H1 (cell line): ENCODE measurements around the gene DLGAP5.

Source experiments
- ATF3 ChIP-seq: IDR thresholded peaks from 2 replicates; pipeline ENCODE4 v1.6.1; 2011; ENCODE audit warnings: low read depth, mild to moderate bottlenecking, low read length; ENCODE audit not compliant: insufficient read depth
- BACH1 ChIP-seq: IDR thresholded peaks from 2 replicates; pipeline ENCODE4 v1.6.1; 2012; ENCODE audit warnings: low read length, improper control_type of control experiment
- CHD1 ChIP-seq: IDR thresholded peaks from 2 replicates; pipeline ENCODE4 v1.6.1; 2012; ENCODE audit warnings: low read depth, low read length, improper control_type of control experiment
- CREB1 ChIP-seq: IDR thresholded peaks from 2 replicates; pipeline ENCODE4 v1.6.1; 2012; ENCODE audit warnings: inconsistent platforms
- EP300 ChIP-seq, 2 experiments: IDR thresholded peaks; 1 replicate in 1 of 2; 2 replicates in 1 of 2; pipeline ENCODE4 v1.6.1; 2011 to 2012; ENCODE audit warnings: low read depth in 2 of 2, low read length in 2 of 2, mild to moderate bottlenecking in 2 of 2, borderline replicate concordance in 1 of 2, inconsistent platforms in 1 of 2, moderate library complexity in 1 of 2
- EZH2 ChIP-seq: fragments of 200-600 bp; sonication (generic); IDR thresholded peaks from 2 replicates; pipeline ENCODE4 v1.7.1; 2012; ENCODE audit warnings: low read depth, mild to moderate bottlenecking, moderate library complexity, low read length, inconsistent platforms; ENCODE audit not compliant: severe bottlenecking
- MAX ChIP-seq: IDR thresholded peaks from 2 replicates; pipeline ENCODE4 v1.6.1; 2012; ENCODE audit warnings: inconsistent platforms
- NRF1 ChIP-seq: IDR thresholded peaks from 2 replicates; pipeline ENCODE4 v1.6.1; 2011; ENCODE audit warnings: mild to moderate bottlenecking, low read depth, low read length, improper control_type of control experiment
- POLR2A ChIP-seq, 2 experiments: IDR thresholded peaks; 1 replicate in 1 of 2; 2 replicates in 1 of 2; pipeline ENCODE4 v1.6.1; 2011; ENCODE audit warnings: low read depth in 2 of 2, low read length in 2 of 2, mild to moderate bottlenecking in 2 of 2; ENCODE audit errors: control extremely low read depth in 1 of 2
- TBP ChIP-seq: IDR thresholded peaks from 2 replicates; pipeline ENCODE4 v1.6.1; 2011; ENCODE audit warnings: low read depth, low read length, improper control_type of control experiment
- USF2 ChIP-seq: IDR thresholded peaks from 2 replicates; pipeline ENCODE4 v1.6.1; 2011; ENCODE audit warnings: low read length, improper control_type of control experiment
- TF ChIP-seq, protein P1 (sequence below), 3 experiments: IDR thresholded peaks; 1 replicate in 2 of 3; 2 replicates in 1 of 3; pipeline versions ENCODE4 v1.5.1 to v1.6.1; 2011; ENCODE audit warnings: low read length in 3 of 3, mild to moderate bottlenecking in 3 of 3, inconsistent platforms in 2 of 3, low read depth in 1 of 3, moderate library complexity in 1 of 3; ENCODE audit not compliant: insufficient read depth in 1 of 3; ENCODE audit errors: control extremely low read depth in 1 of 3

GRCh38 chr14:55160989-55161388 is 30.4 kb downstream of the DLGAP5 start:
- TF ChIP-seq EP300 (IDR thresholded peaks at IDR 0.05; ENCODE audit: borderline replicate concordance in 1 of 2, low read depth in 2 of 2, low read length in 2 of 2) (no peak), CREB1 (no peak), NRF1 (no peak), BACH1 (no peak), EZH2 (no peak), TBP (no peak), USF2 (no peak), CHD1 (no peak), POLR2A (IDR thresholded peaks at IDR 0.05; ENCODE audit: control extremely low read depth in 1 of 2, low read depth in 2 of 2, low read length in 2 of 2) (no peak), MAX (no peak), ATF3 (no peak)
- TF ChIP-seq, protein P1, sequence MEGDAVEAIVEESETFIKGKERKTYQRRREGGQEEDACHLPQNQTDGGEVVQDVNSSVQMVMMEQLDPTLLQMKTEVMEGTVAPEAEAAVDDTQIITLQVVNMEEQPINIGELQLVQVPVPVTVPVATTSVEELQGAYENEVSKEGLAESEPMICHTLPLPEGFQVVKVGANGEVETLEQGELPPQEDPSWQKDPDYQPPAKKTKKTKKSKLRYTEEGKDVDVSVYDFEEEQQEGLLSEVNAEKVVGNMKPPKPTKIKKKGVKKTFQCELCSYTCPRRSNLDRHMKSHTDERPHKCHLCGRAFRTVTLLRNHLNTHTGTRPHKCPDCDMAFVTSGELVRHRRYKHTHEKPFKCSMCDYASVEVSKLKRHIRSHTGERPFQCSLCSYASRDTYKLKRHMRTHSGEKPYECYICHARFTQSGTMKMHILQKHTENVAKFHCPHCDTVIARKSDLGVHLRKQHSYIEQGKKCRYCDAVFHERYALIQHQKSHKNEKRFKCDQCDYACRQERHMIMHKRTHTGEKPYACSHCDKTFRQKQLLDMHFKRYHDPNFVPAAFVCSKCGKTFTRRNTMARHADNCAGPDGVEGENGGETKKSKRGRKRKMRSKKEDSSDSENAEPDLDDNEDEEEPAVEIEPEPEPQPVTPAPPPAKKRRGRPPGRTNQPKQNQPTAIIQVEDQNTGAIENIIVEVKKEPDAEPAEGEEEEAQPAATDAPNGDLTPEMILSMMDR (IDR thresholded peaks at IDR 0.05; ENCODE audit: control extremely low read depth in 1 of 3, insufficient read depth in 1 of 3, low read depth in 1 of 3, low read length in 3 of 3) = no peak
